ENCODE results near the gene ATP11C.
"Not testable (repeated sequence)": the region's sequence is repeated elsewhere in the genome, so short reads cannot be mapped to it uniquely, and the experiment has no call there.

The ATP11C gene

GRCh38 chrX:139724626-139725025 lies 208.2 kb downstream of the ATP11C start:
- no peak for DNase-seq (ENCODE audit: low read depth in 2 of 2)

GRCh38 chrX:139720979-139721378 lies 211.9 kb downstream of the ATP11C start:
- DNase-seq (ENCODE audit: low read depth in 2 of 2) = no peak

GRCh38 chrX:139720136-139720535 lies 212.7 kb downstream of the ATP11C start:
- DNase-seq (ENCODE audit: low read depth in 2 of 2) = no peak

GRCh38 chrX:139708067-139708466 lies 224.8 kb downstream of the ATP11C start, which contains the start of gene MCF2:
TSS of gene MCF2 (minus strand) at chrX:139708167. CDS start at chrX:139651744, 56,423 bp downstream.
- no peak for DNase-seq (ENCODE audit: low read depth in 2 of 2)

GRCh38 chrX:139702658-139703057 lies 230.2 kb downstream of the ATP11C start:
- DNase-seq (ENCODE audit: low read depth in 2 of 2) = no peak

- no peak for DNase-seq (ENCODE audit: low read depth in 2 of 2)
Observed at GRCh38 chrX:139692908-139693307, 239.9 kb downstream of the ATP11C start.

GRCh38 chrX:139692506-139692849 lies 240.4 kb downstream of the ATP11C start:
- DNase-seq (ENCODE audit: low read depth in 2 of 2) = no peak

GRCh38 chrX:139691843-139692505 lies 240.9 kb downstream of the ATP11C start:
- no peak for DNase-seq (ENCODE audit: low read depth in 2 of 2)

GRCh38 chrX:139691493-139691842 lies 241.4 kb downstream of the ATP11C start:
- no peak for DNase-seq (ENCODE audit: low read depth in 2 of 2)

- DNase-seq (ENCODE audit: low read depth in 2 of 2) = not testable (repeated sequence)
Observed at GRCh38 chrX:139685175-139685574, 247.7 kb downstream of the ATP11C start.

- DNase-seq (ENCODE audit: low read depth in 2 of 2) = no peak
Observed at GRCh38 chrX:139680356-139680755, 252.5 kb downstream of the ATP11C start.
